Loucy (cell line): ENCODE data around the gene STUB1.

Experiments
- CTCF ChIP-seq: fragments of 200-600 bp; sonication (generic); conservative IDR thresholded peaks from 2 replicates; pipeline ENCODE4 v1.5.1; 2014; ENCODE audit warnings: mild to moderate bottlenecking, antibody characterized with exemption, low read length
- EZH2phosphoT487 ChIP-seq: fragments of 200-600 bp; IDR thresholded peaks from 2 replicates; pipeline ENCODE4 v1.6.1; 2018; ENCODE audit warnings: antibody characterized with exemption, mild to moderate bottlenecking, moderate library complexity, borderline replicate concordance

- TF ChIP-seq CTCF (no peak), EZH2phosphoT487 (no peak)
Observed at GRCh38 chr16:680625-680945, 375 bp downstream of the STUB1 start.
